Sigmoid colon (tissue), 7 donors: Measurements from ENCODE around the gene ASCL5. TPM values are rescaled to one million over a fixed set of nuclear protein-coding genes. Genes with fewer than 3 reads are reported as not detected.

Experiments used
- DNase-seq: peaks from one replicate; pipeline ENCODE4 v3.0.0-alpha.2; 2019
- H3K27ac ChIP-seq, 4 donors: fragments of 200-600 bp; sonication (generic); one replicate each; pipeline ENCODE4 v1.5.1; 2016 to 2019; ENCODE audit warnings: mild to moderate bottlenecking in 1 of 4
- H3K27me3 ChIP-seq, 3 donors: fragments of 200-600 bp; sonication (generic); one replicate each; pipeline ENCODE4 v1.5.1; 2019; ENCODE audit warnings: mild to moderate bottlenecking in 1 of 3
- H3K36me3 ChIP-seq, 4 donors: fragments of 200-600 bp; sonication (generic); one replicate each; pipeline ENCODE4 v1.5.1; 2016 to 2019
- H3K4me1 ChIP-seq, 4 donors: fragments of 200-600 bp; sonication (generic); one replicate each; pipeline ENCODE4 v1.5.1; 2017 to 2019
- H3K4me3 ChIP-seq, 4 donors: fragments of 200-600 bp; sonication (generic); one replicate each; pipeline ENCODE4 v1.5.1; 2017 to 2019; ENCODE audit warnings: mild to moderate bottlenecking in 2 of 4, moderate library complexity in 1 of 4
- H3K9me3 ChIP-seq, 4 donors: fragments of 200-600 bp in 3 of 4; sonication (generic) in 3 of 4; one replicate each; pipeline versions ENCODE4 v1.5.1 to v1.6.1; 2013 to 2019
- CTCF ChIP-seq, 4 experiments: fragments of 450-650 bp in 3 of 4; fragments of 200-600 bp in 1 of 4; IDR thresholded peaks; one replicate each; pipeline ENCODE4 v1.5.1; 2016 to 2019; ENCODE audit warnings: antibody characterized with exemption in 4 of 4, mild to moderate bottlenecking in 3 of 4, moderate library complexity in 2 of 4
- EP300 ChIP-seq, 4 donors: sonication (generic); formaldehyde crosslinking; IDR thresholded peaks; one replicate each; pipeline ENCODE4 v1.6.1; 2017; ENCODE audit warnings: antibody characterized with exemption in 4 of 4
- POLR2A ChIP-seq, 2 donors: fragments of 450-650 bp; IDR thresholded peaks; one replicate each; pipeline ENCODE4 v1.6.1; 2016; ENCODE audit warnings: antibody characterized with exemption in 2 of 2, mild to moderate bottlenecking in 2 of 2, moderate library complexity in 2 of 2
- POLR2AphosphoS5 ChIP-seq, 4 donors: sonication (generic); formaldehyde crosslinking; IDR thresholded peaks; one replicate each; pipeline ENCODE4 v1.6.1; 2017; ENCODE audit warnings: antibody characterized with exemption in 4 of 4
- WGBS, 2 donors: extraction: QIAGEN DNeasy Blood & Tissue Kit; methylation state at CpG; one replicate each; pipeline ENCODE4 v1.1.7; 2013; 5-methylcytosine and 5-hydroxymethylcytosine counted together
- intact Hi-C: fragments of 100-400 bp; cut with DNase I; formaldehyde crosslinking; loops from one replicate; pipeline ENCODE4 v1.15.1; 2023
- polyA plus RNA-seq, 3 donors: library from polyadenylated mRNA; stranded (reverse); fragments of 200-250 nt; gene quantifications; one replicate each; pipeline ENCODE4 v1.2.3, GENCODE V29; 2013
- total RNA-seq, 4 donors: library from RNA; depleted of rRNA; stranded (reverse); fragments of >200 nt; gene quantifications; one replicate each; pipeline ENCODE4 v1.1.0, GENCODE V29; 2016
- donor health status: healthy with polysubstance abuse.
- donor health status: Bipolar disorder and iron deficiency.
- donor health status: healthy.

Gene ASCL5
- total and polyA plus RNA-seq, 7 donors: 0.06 TPM; not detected in 6

- Histone ChIP-seq H3K27me3 (peaks cover 10 to 50% (median 11%) of the 10 kb centered on the region in 3 donors), H3K27ac (no peak overlapping the region), H3K4me1 (peaks cover 0 to 8% (median 6%) of the 10 kb centered on the region in 4 donors), H3K4me3 (no peak overlapping the region), H3K36me3 (no peaks in the 10 kb centered on the region), H3K9me3 (no peaks in the 10 kb centered on the region)
- TF ChIP-seq CTCF (IDR thresholded peaks at IDR 0.05): peak in 2 of 4 experiments; percentile 21 to 24
- TF ChIP-seq POLR2A (IDR thresholded peaks at IDR 0.05): no peak
- intact Hi-C loops: no loop called here
- WGBS, 2 donors: 18 to 27% methylated on average over 14 of the region's 14 CpGs
- no peak for DNase-seq
These were observed 7.5 kb downstream of the ASCL5 start for GRCh38 chr1:201119206-201120197.

- peaks cover 10 to 21% (median 11%) of the 10 kb centered on the region in 3 donors for H3K27me3 ChIP-seq
- WGBS, 2 donors: 96 to 97% methylated on average over 2 of the region's 2 CpGs
- no peaks in the 10 kb centered on the region for H3K36me3 ChIP-seq
- TF ChIP-seq POLR2AphosphoS5 (IDR thresholded peaks at IDR 0.05): no peak
- no peak for TF ChIP-seq POLR2A (IDR thresholded peaks at IDR 0.05)
- no peak for TF ChIP-seq CTCF (IDR thresholded peaks at IDR 0.05)
- TF ChIP-seq EP300 (IDR thresholded peaks at IDR 0.05): no peak
- H3K9me3 ChIP-seq: no peaks in the 10 kb centered on the region
- no peak for DNase-seq
- no peak overlapping the region for H3K27ac ChIP-seq
- no peak overlapping the region for H3K4me3 ChIP-seq
- intact Hi-C loops: no loop called here
- H3K4me1 ChIP-seq: peaks cover 0 to 14% (median 10%) of the 10 kb centered on the region in 4 donors
These were observed 10.9 kb downstream of the ASCL5 start for GRCh38 chr1:201116091-201116490.

GRCh38 chr1:201115390-201115937 is 11.5 kb downstream of the ASCL5 start:
- no peak overlapping the region for H3K27ac ChIP-seq
- TF ChIP-seq POLR2AphosphoS5 (IDR thresholded peaks at IDR 0.05) (no peak), CTCF (IDR thresholded peaks at IDR 0.05) (no peak), POLR2A (IDR thresholded peaks at IDR 0.05) (no peak), EP300 (IDR thresholded peaks at IDR 0.05) (no peak)
- H3K4me3 ChIP-seq: no peak overlapping the region
- DNase-seq: no peak
- no peaks in the 10 kb centered on the region for H3K9me3 ChIP-seq
- peaks cover 10 to 15% (median 11%) of the 10 kb centered on the region in 3 donors for H3K27me3 ChIP-seq
- H3K36me3 ChIP-seq: no peaks in the 10 kb centered on the region
- intact Hi-C loops: loop anchor here (2.0 kb wide), 1 partner anchor 29 kb away; no protein-coding TSS in a partner anchor
- WGBS, 2 donors: 96 to 97% methylated on average over 25 of the region's 25 CpGs
- peaks cover 0 to 14% (median 10%) of the 10 kb centered on the region in 4 donors for H3K4me1 ChIP-seq

GRCh38 chr1:201114245-201115131 is 12.5 kb downstream of the ASCL5 start:
- WGBS, 2 donors: 2 to 3% methylated on average over 88 of the region's 88 CpGs

More at GRCh38 chr1:201114245-201115131, 12.5 kb downstream of the ASCL5 start:
- H3K27ac ChIP-seq: peak overlapping the region in 3 of 4 donors; percentile 25 to 59 (median 39)
- H3K36me3 ChIP-seq: no peaks in the 10 kb centered on the region
- H3K4me3 ChIP-seq: peak overlapping the region; percentile 36 to 63 (median 52)
- DNase-seq: peak; percentile 94
- TF ChIP-seq CTCF (IDR thresholded peaks at IDR 0.05): peak; percentile 81 to 91 (median 86)
- TF ChIP-seq EP300 (IDR thresholded peaks at IDR 0.05): no peak
- peak in 2 of 4 donors; percentile 42 to 61 for TF ChIP-seq POLR2AphosphoS5 (IDR thresholded peaks at IDR 0.05)
- TF ChIP-seq POLR2A (IDR thresholded peaks at IDR 0.05): no peak
- H3K27me3 ChIP-seq: peaks cover 5 to 7% (median 5%) of the 10 kb centered on the region in 3 donors
- intact Hi-C loops: loop anchor here (1.0 to 5.0 kb wide), 3 partner anchors 28 to 142 kb away; no protein-coding TSS in a partner anchor
- no peaks in the 10 kb centered on the region for H3K9me3 ChIP-seq
- H3K4me1 ChIP-seq: peaks cover 0 to 14% (median 10%) of the 10 kb centered on the region in 4 donors
